Heart right ventricle (tissue), 16 donors: ENCODE measurements around the gene HSPA12B. TPM values are rescaled to one million over a fixed set of nuclear protein-coding genes. Genes with fewer than 3 reads are reported as not detected.

Experiments used
- ATAC-seq, 8 donors: fragments of 200-7000 bp; cut with Tn5 transposase; one replicate each; pipeline ENCODE4 v1.9.1; 2020; ENCODE audit warnings: mild to moderate bottlenecking in 8 of 8, moderate library complexity in 8 of 8, moderate number of reproducible peaks in 1 of 8
- DNase-seq, 2 donors: peaks; one replicate each; pipeline ENCODE4 v3.0.0-alpha.2; 2020
- H3K27ac ChIP-seq, 10 donors: fragments of 200-600 bp; sonication (generic) in 2 of 10; one replicate each; pipeline versions ENCODE4 v1.5.0 to v1.8.0; 2020 to 2022; ENCODE audit warnings: mild to moderate bottlenecking in 3 of 10
- H3K27me3 ChIP-seq, 7 donors: fragments of 200-600 bp; one replicate each; pipeline ENCODE4 v1.8.0; 2021 to 2022; ENCODE audit warnings: mild to moderate bottlenecking in 2 of 7
- H3K36me3 ChIP-seq, 9 donors: fragments of 200-600 bp; sonication (generic) in 1 of 9; one replicate each; pipeline versions ENCODE4 v1.5.0 to v1.8.0; 2020 to 2022; ENCODE audit warnings: mild to moderate bottlenecking in 2 of 9
- H3K4me1 ChIP-seq, 9 donors: fragments of 200-600 bp; sonication (generic) in 1 of 9; one replicate each; pipeline versions ENCODE4 v1.5.0 to v1.8.0; 2020 to 2022; ENCODE audit warnings: mild to moderate bottlenecking in 4 of 9
- H3K4me3 ChIP-seq, 10 donors: fragments of 200-600 bp; sonication (generic) in 2 of 10; one replicate each; pipeline versions ENCODE4 v1.5.0 to v1.8.0; 2020 to 2022; ENCODE audit warnings: mild to moderate bottlenecking in 7 of 10, moderate library complexity in 2 of 10
- H3K9me3 ChIP-seq, 11 donors: fragments of 200-600 bp in 10 of 11; sonication (generic) in 2 of 11; one replicate each; pipeline versions ENCODE4 v1.5.0 to v1.8.0; 2013 to 2022; ENCODE audit warnings: mild to moderate bottlenecking in 2 of 11, control low read depth in 1 of 11, moderate library complexity in 1 of 11
- CTCF ChIP-seq, 9 donors: fragments of 200-600 bp; sonication (generic) in 2 of 9; IDR thresholded peaks; one replicate each; pipeline versions ENCODE4 v1.5.0 to v1.8.0; 2021 to 2022; ENCODE audit warnings: antibody characterized with exemption in 9 of 9, mild to moderate bottlenecking in 5 of 9, moderate library complexity in 1 of 9
- WGBS, 2 donors: extraction: QIAGEN DNeasy Blood & Tissue Kit; methylation state at CpG; one replicate each; pipeline ENCODE4 v1.1.7; 2013; ENCODE audit warnings: inconsistent platforms in 1 of 2; 5-methylcytosine and 5-hydroxymethylcytosine counted together
- intact Hi-C, 10 donors: fragments of 100-400 bp; cut with DNase I; formaldehyde crosslinking; loops; one replicate each; pipeline versions ENCODE4 v1.11.1 to v1.14.2; 2022
- polyA plus RNA-seq, 2 donors: library from polyadenylated mRNA; stranded (reverse); fragments of 200-250 nt; gene quantifications; one replicate each; pipeline ENCODE4 v1.2.3, GENCODE V29; 2013
- total RNA-seq, 10 donors: library from RNA; stranded (reverse); fragmentation: NEBNext Ultra II Directional in 3 of 10; extraction: Animal tissue kit (Norgen Biotek cat#: 25700) in 3 of 10; gene quantifications; one replicate each; pipeline versions ENCODE4 v1.2.1 to v1.2.4, GENCODE V29; 2021 to 2023
- donor health status: Arrhythmogenic right ventricular cardiomyopathy.
- donor health status: ischemic (EF 13 %, LVEDD 7.1; RV severe dilation, severe dysfunction).
- donor health status: healthy with polysubstance abuse.
- donor health status: DM: no; HTN: yes; CAD: no.
- donor health status: DM: no; HTN: no; CAD: no.
- donor health status: ischemic (EF 25% LVEDD 6.9; RV normal size, moderate dysfunction).
- donor health status: ischemic (EF 25% LVEDD 5.7; RV mildly dilated, moderate dysfunction).
- donor health status: healthy.
- donor health status: DM: yes; HTN: yes; CAD: no.
- donor health status: Ischemic cardiomyopathy.
- donor health status: ischemic (EF 35%, LVEDD 5.7; RV mildly dilated, moderate dysfunction).
- donor health status: nonischemic (EF 11% LVEDD 7.7; RV severe dilation, severe dysfunction).
- donor health status: DM: yes; HTN: yes; CAD: no.
- donor health status: PGD.
- donor health status: ischemic (EF 29% LVEDD 5.4; RV normal size, mild dysfunction).
- donor health status: nonischemic (EF 23%, LVEDD 6.1; RV moderate dilation, normal function).

HSPA12B gene
- total and polyA plus RNA-seq, 12 donors = 8.4 to 26.5 (median 13.0) TPM

GRCh38 chr20:3694864-3695263, 37.6 kb upstream of the HSPA12B start:
- Histone ChIP-seq H3K27me3 (no peaks in the 10 kb centered on the region), H3K27ac (no peak overlapping the region), H3K4me1 (no peaks in the 10 kb centered on the region), H3K36me3 (peaks cover 0 to 48% (median 0%) of the 10 kb centered on the region in 9 donors), H3K9me3 (peaks cover 0 to 7% (median 0%) of the 10 kb centered on the region in 11 donors), H3K4me3 (no peak overlapping the region)
- no peak for TF ChIP-seq CTCF (IDR thresholded peaks at IDR 0.05)
- ATAC-seq (no peak), DNase-seq (no peak)
- intact Hi-C loops = no loop called here
- 94 to 98% methylated on average over 5 of the region's 5 CpGs for WGBS, 2 donors

GRCh38 chr20:3696200-3696599, 36.3 kb upstream of the HSPA12B start:
- ATAC-seq (no peak), DNase-seq (no peak)
- intact Hi-C loops = no loop called here
- H3K27ac ChIP-seq = no peak overlapping the region
- whole genome bisulfite sequencing, 2 donors = 95% methylated on average over 1 of the region's 1 CpG
- H3K4me3 ChIP-seq = no peak overlapping the region
- peaks cover 0 to 40% (median 0%) of the 10 kb centered on the region in 9 donors for H3K36me3 ChIP-seq
- H3K27me3 ChIP-seq = no peaks in the 10 kb centered on the region
- H3K4me1 ChIP-seq = no peaks in the 10 kb centered on the region
- peaks cover 0 to 7% (median 0%) of the 10 kb centered on the region in 11 donors for H3K9me3 ChIP-seq
- peak in 4 of 9 donors; percentile 15 to 38 (median 27) for TF ChIP-seq CTCF (IDR thresholded peaks at IDR 0.05)

GRCh38 chr20:3696745-3697587, 35.5 kb upstream of the HSPA12B start:
- Histone ChIP-seq H3K27me3 (no peaks in the 10 kb centered on the region), H3K4me1 (no peaks in the 10 kb centered on the region), H3K4me3 (no peak overlapping the region), H3K36me3 (peaks cover 0 to 44% (median 0%) of the 10 kb centered on the region in 9 donors), H3K9me3 (peaks cover 0 to 7% (median 0%) of the 10 kb centered on the region in 11 donors), H3K27ac (no peak overlapping the region)
- ATAC-seq (peak in 2 of 8 donors; percentile 8 to 9), DNase-seq (no peak)
- WGBS, 2 donors = 87 to 89% methylated on average over 15 of the region's 15 CpGs
- TF ChIP-seq CTCF (IDR thresholded peaks at IDR 0.05) = no peak
- intact Hi-C loops = no loop called here

- no peaks in the 10 kb centered on the region for H3K4me1 ChIP-seq
- H3K36me3 ChIP-seq = peaks cover 0 to 41% (median 0%) of the 10 kb centered on the region in 9 donors
- no peak for TF ChIP-seq CTCF (IDR thresholded peaks at IDR 0.05)
- intact Hi-C loops = no loop called here
- H3K27me3 ChIP-seq = no peaks in the 10 kb centered on the region
- H3K9me3 ChIP-seq = peaks cover 0 to 7% (median 0%) of the 10 kb centered on the region in 11 donors
- DNase-seq (no peak), ATAC-seq (no peak)
- no peak overlapping the region for H3K27ac ChIP-seq
- no peak overlapping the region for H3K4me3 ChIP-seq
- 76 to 79% methylated on average over 18 of the region's 18 CpGs for WGBS, 2 donors
Measured at GRCh38 chr20:3697588-3698305, 34.7 kb upstream of the HSPA12B start.
